HepG2 (cell line): ENCODE results near the gene UBQLN1. TPM values are rescaled to one million over a fixed set of nuclear protein-coding genes. Genes with fewer than 3 reads are reported as not detected.

Experiments
- AKAP8 ChIP-seq: sonication (generic); formaldehyde crosslinking; IDR thresholded peaks from 2 replicates; pipeline ENCODE4 v1.5.1; 2020; ENCODE audit warnings: mild to moderate bottlenecking, missing genetic modification reagents
- BCL3 ChIP-seq: sonication (generic); formaldehyde crosslinking; IDR thresholded peaks from 2 replicates; pipeline ENCODE4 v1.5.1; 2020; ENCODE audit warnings: mild to moderate bottlenecking, missing genetic modification reagents, moderate library complexity
- CBX1 ChIP-seq: IDR thresholded peaks from one replicate; pipeline ENCODE4 v1.6.1; 2016; ENCODE audit warnings: antibody characterized with exemption, low read depth
- ELF4 ChIP-seq: sonication (generic); formaldehyde crosslinking; IDR thresholded peaks from 2 replicates; pipeline ENCODE4 v1.5.0; 2020; ENCODE audit warnings: missing genetic modification reagents, mild to moderate bottlenecking, moderate library complexity, borderline replicate concordance
- EP300 ChIP-seq, 3 experiments: sonication (generic) in 1 of 3; formaldehyde crosslinking in 1 of 3; IDR thresholded peaks; 2 replicates each; pipeline versions ENCODE4 v1.5.1 to v1.6.1; 2011 to 2020; ENCODE audit warnings: low read depth in 2 of 3, low read length in 2 of 3, borderline replicate concordance in 1 of 3, improper control_type of control experiment in 1 of 3, mild to moderate bottlenecking in 1 of 3, missing genetic modification reagents in 1 of 3, moderate library complexity in 1 of 3
- FOXA1 ChIP-seq, 2 experiments: fragments of 450-650 bp in 1 of 2; sonication (generic) in 1 of 2; formaldehyde crosslinking in 1 of 2; IDR thresholded peaks; 2 replicates each; pipeline versions ENCODE4 v1.4.0 to v1.6.1; 2016 to 2020; ENCODE audit warnings: missing genetic modification reagents in 1 of 2
- GABPA ChIP-seq, 2 experiments: IDR thresholded peaks; 2 replicates each; pipeline ENCODE4 v1.6.1; 2011 to 2016; ENCODE audit warnings: low read depth in 2 of 2, low read length in 1 of 2, missing biosample characterization in 1 of 2, missing genetic modification characterization in 1 of 2
- HES4 ChIP-seq: sonication (generic); formaldehyde crosslinking; IDR thresholded peaks from 2 replicates; pipeline ENCODE4 v1.9.0; 2021; ENCODE audit warnings: mild to moderate bottlenecking, missing genetic modification reagents, borderline replicate concordance
- JARID2 ChIP-seq: sonication (generic); formaldehyde crosslinking; IDR thresholded peaks from 2 replicates; pipeline ENCODE4 v1.8.1; 2023; ENCODE audit warnings: missing genetic modification reagents, inconsistent platforms; ENCODE audit not compliant: insufficient replicate concordance
- RELA ChIP-seq: sonication (generic); formaldehyde crosslinking; IDR thresholded peaks from 2 replicates; pipeline ENCODE4 v1.4.0; 2020; ENCODE audit warnings: missing genetic modification reagents
- RERE ChIP-seq: IDR thresholded peaks from 2 replicates; pipeline ENCODE4 v1.6.1; 2016; ENCODE audit warnings: low read depth, missing genetic modification reagents, missing compliant biosample characterization
- SNAPC2 ChIP-seq: sonication (generic); formaldehyde crosslinking; IDR thresholded peaks from 2 replicates; pipeline ENCODE4 v1.8.1; 2022; ENCODE audit warnings: mild to moderate bottlenecking, missing genetic modification reagents
- SP2 ChIP-seq: sonication (generic); formaldehyde crosslinking; IDR thresholded peaks from 2 replicates; pipeline ENCODE4 v1.5.1; 2020; ENCODE audit warnings: mild to moderate bottlenecking, missing genetic modification reagents
- SSRP1 ChIP-seq: IDR thresholded peaks from 2 replicates; pipeline ENCODE4 v1.6.1; 2016; ENCODE audit warnings: control low read depth
- XBP1 ChIP-seq: sonication (generic); formaldehyde crosslinking; IDR thresholded peaks from 2 replicates; pipeline ENCODE4 v1.5.0; 2020; ENCODE audit warnings: missing genetic modification reagents
- ZBTB44 ChIP-seq: sonication (generic); formaldehyde crosslinking; IDR thresholded peaks from 2 replicates; pipeline ENCODE4 v1.4.0; 2020; ENCODE audit warnings: missing genetic modification reagents
- ZNF121 ChIP-seq: sonication (generic); formaldehyde crosslinking; IDR thresholded peaks from 2 replicates; pipeline ENCODE4 v1.5.0; 2020; ENCODE audit warnings: mild to moderate bottlenecking, missing genetic modification reagents
- ZNF597 ChIP-seq: sonication (generic); formaldehyde crosslinking; IDR thresholded peaks from 2 replicates; pipeline ENCODE4 v1.5.0; 2020; ENCODE audit warnings: missing genetic modification reagents
- ZNF629 ChIP-seq: sonication (generic); formaldehyde crosslinking; conservative IDR thresholded peaks from 2 replicates; pipeline ENCODE4 v1.5.0; 2020; ENCODE audit warnings: missing genetic modification reagents
- polyA plus RNA-seq, 8 experiments: library from polyadenylated mRNA; depleted of rRNA in 3 of 8; stranded (reverse) in 7 of 8; unstranded in 1 of 8; fragments of >200 nt; fragmentation: Illumina TruSeq in 4 of 8; extraction: Trizol in 4 of 8; gene quantifications; 2 replicates each; pipeline versions ENCODE4 v1.2.1 to v1.2.3, GENCODE V29; 2011 to 2016; ENCODE audit warnings: low read depth in 4 of 8, missing spikeins in 1 of 8, mixed read lengths in 1 of 8; ENCODE audit not compliant: insufficient read depth in 1 of 8
- total RNA-seq, 5 experiments: library from RNA; depleted of rRNA; stranded (reverse); fragments of >200 nt; fragmentation: Illumina TruSeq; extraction: Trizol; gene quantifications; 2 replicates each; pipeline ENCODE4 v1.2.3, GENCODE V29; 2016; ENCODE audit warnings: low read depth in 1 of 5

UBQLN1 gene
- total and polyA plus RNA-seq, 2 of the 13 experiments (the other 11 are each of a cell fraction or from before 2014, with no cell fraction given), result 78.1 to 83.8 TPM

GRCh38 chr9:83707768-83708514, at the start of gene UBQLN1 (continued):
- TF ChIP-seq ZBTB44 (CRISPR knock-in tag) (0 out of 2 replicates have a peak, but pooled peaks have one; percentile 76), SP2 (CRISPR knock-in tag) (peak; percentile 61; the same call in 1 of the 2 replicates), ZNF629 (CRISPR knock-in tag) (no peak), ZNF597 (CRISPR knock-in tag) (no peak), EP300 (IDR thresholded peaks at IDR 0.05; ENCODE audit: low read depth in 2 of 2, low read length in 2 of 2) (peak in 1 of 2 experiments; percentile 40; a peak in 2 of 4 replicates), EP300 (CRISPR knock-in tag; IDR thresholded peaks at IDR 0.05; ENCODE audit: borderline replicate concordance) (no peak), ZNF121 (CRISPR knock-in tag) (no peak), CBX1 (no peak), GABPA (IDR thresholded peaks at IDR 0.05; ENCODE audit: low read depth, low read length) (0 out of 2 replicates have a peak, but pooled peaks have one; percentile 2), GABPA (CRISPR knock-in tag; IDR thresholded peaks at IDR 0.05; ENCODE audit: low read depth) (peak; percentile 39), FOXA1 (IDR thresholded peaks at IDR 0.05) (no peak), FOXA1 (CRISPR knock-in tag; IDR thresholded peaks at IDR 0.05) (0 out of 2 replicates have a peak, but pooled peaks have one; percentile 31), SSRP1 (CRISPR knock-in tag) (peak; percentile 74; the same call in 1 of the 2 replicates), AKAP8 (CRISPR knock-in tag) (no peak), SNAPC2 (CRISPR knock-in tag) (peak; percentile 68; the same call in 1 of the 2 replicates), RELA (CRISPR knock-in tag) (no peak), RERE (CRISPR knock-in tag) (0 out of 2 replicates have a peak, but pooled peaks have one; percentile 35), ELF4 (CRISPR knock-in tag) (no peak), JARID2 (CRISPR knock-in tag) (no peak), XBP1 (CRISPR knock-in tag) (peak; percentile 50; the same call in 1 of the 2 replicates), BCL3 (CRISPR knock-in tag) (peak; percentile 83), HES4 (CRISPR knock-in tag) (no peak)
